Measurements from ENCODE around the gene CCDC120.

Gene CCDC120

DNA sequence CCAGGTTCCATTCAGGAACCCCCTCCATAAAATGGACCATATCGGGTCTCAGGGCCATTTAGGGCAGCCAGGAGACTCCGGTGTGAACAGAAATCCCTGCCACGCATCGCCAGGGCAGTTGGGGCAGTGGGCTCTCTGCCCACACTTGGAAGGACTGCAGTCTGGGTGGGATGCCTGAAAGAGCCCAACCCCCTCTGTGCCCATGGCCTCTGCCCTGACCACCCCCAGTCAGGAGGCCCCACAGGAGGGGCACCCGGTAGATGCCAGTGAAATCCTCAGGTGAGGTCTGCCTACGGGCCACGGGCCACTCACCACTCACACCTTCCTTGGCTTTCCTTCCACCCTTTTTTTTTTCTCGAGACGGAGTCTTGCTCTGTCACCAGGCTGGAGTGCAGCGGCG lies 10.2 kb downstream of the CCDC120 start:
- Histone ChIP-seq H3K9ac (ENCODE audit: low read length) (no peak overlapping the region), H3K9me3 (replicated peaks; ENCODE audit: insufficient read depth, low read length) (no peaks in the 10 kb centered on the region), H3K9me2 (replicated peaks; ENCODE audit: insufficient read depth, low read length) (no peaks in the 10 kb centered on the region), H3K4me3 (ENCODE audit: low read length) (no peak overlapping the region), H3K27me3 (replicated peaks; ENCODE audit: insufficient read depth, low read length) (no peaks in the 10 kb centered on the region), H3F3A (ENCODE audit: insufficient read depth, low read length) (no peaks in the 10 kb centered on the region), H3K27ac (ENCODE audit: low read length) (no peak overlapping the region), H4K20me1 (ENCODE audit: insufficient read depth, low read length) (no peaks in the 10 kb centered on the region), H3K79me2 (ENCODE audit: low read length) (no peaks in the 10 kb centered on the region), H2AFZ (ENCODE audit: low read length) (no peak overlapping the region), H3K36me3 (replicated peaks; ENCODE audit: insufficient read depth, low read length) (no peaks in the 10 kb centered on the region), H3K4me2 (ENCODE audit: low read depth, low read length) (no peak overlapping the region), H3K4me1 (ENCODE audit: low read length) (no peaks in the 10 kb centered on the region)
- DNase-seq = no peak
- TF ChIP-seq EZH2phosphoT487 (IDR thresholded peaks at IDR 0.05; ENCODE audit: low read length) (no peak), EZH2 (optimal IDR thresholded peaks at IDR 0.05; ENCODE audit: low read depth, low read length) (no peak)
- TF ChIP-seq, protein P1, sequence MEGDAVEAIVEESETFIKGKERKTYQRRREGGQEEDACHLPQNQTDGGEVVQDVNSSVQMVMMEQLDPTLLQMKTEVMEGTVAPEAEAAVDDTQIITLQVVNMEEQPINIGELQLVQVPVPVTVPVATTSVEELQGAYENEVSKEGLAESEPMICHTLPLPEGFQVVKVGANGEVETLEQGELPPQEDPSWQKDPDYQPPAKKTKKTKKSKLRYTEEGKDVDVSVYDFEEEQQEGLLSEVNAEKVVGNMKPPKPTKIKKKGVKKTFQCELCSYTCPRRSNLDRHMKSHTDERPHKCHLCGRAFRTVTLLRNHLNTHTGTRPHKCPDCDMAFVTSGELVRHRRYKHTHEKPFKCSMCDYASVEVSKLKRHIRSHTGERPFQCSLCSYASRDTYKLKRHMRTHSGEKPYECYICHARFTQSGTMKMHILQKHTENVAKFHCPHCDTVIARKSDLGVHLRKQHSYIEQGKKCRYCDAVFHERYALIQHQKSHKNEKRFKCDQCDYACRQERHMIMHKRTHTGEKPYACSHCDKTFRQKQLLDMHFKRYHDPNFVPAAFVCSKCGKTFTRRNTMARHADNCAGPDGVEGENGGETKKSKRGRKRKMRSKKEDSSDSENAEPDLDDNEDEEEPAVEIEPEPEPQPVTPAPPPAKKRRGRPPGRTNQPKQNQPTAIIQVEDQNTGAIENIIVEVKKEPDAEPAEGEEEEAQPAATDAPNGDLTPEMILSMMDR (IDR thresholded peaks at IDR 0.05; ENCODE audit: low read length) = no peak

DNA sequence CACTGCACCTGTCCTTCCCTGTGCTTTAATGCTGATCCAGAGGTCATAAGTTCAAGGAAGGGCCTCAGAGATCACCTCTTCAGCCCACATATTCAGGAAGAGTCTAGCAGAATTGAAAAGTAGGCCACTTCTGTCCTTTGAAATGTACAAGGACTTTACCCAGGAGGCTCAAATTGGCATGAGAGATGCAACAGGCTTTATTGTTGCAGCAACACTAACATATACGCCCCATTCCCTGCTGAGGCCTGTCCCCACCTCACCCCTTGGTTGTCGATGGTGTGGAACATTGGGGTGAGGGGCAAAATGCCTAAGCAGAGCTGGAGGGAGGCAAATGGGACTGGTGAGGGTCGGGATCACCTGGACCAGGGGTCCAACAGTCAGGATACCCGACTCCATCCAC lies 12.2 kb downstream of the CCDC120 start:
- H3K27me3 ChIP-seq (replicated peaks; ENCODE audit: insufficient read depth, low read length) = no peaks in the 10 kb centered on the region

DNA sequence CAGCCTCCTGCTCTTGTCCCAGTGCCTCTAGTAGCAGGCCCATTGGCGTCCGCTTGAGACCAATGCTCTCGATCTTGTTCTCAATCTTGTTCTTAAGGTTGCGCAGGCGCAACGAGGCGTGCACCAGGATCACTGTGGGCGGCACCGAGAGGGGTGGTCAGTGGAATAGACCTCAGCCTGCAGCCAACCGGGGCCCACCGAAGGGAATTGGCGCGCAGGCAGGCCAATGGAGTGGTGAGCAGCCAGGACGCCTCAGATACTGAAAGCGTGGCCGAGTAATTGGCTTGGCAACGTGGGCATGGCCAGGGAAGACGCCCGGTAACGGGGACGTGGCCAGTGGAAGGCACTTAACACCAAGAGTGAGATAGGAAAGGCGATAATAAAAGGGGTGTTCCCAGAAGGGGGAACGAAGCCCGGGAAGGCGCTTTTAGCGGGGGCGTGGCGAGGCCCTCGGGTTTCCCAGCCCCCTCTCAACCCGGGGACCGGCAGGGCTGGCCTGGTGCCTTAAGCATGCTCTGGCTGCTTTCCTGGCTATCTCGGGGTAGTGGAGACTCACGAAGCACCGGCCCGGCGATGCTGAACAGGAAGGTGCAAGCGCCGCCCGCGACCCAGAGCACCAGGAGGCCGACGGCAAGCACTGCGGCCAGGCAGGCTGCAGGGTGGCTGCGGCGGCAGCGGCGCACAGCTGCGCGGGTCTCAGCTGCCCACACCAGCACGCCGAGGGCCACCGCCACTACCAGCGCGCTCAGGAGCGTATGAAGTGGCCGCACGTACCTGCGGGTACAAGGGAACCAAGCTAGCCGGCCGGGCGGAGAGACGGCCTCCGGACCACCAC lies 13.3 kb downstream of the CCDC120 start:
- Histone ChIP-seq H2AFZ (ENCODE audit: low read length) (no peak overlapping the region), H3F3A (ENCODE audit: insufficient read depth, low read length) (no peaks in the 10 kb centered on the region), H3K9me3 (replicated peaks; ENCODE audit: insufficient read depth, low read length) (no peaks in the 10 kb centered on the region), H3K4me1 (ENCODE audit: low read length) (no peaks in the 10 kb centered on the region), H3K9ac (ENCODE audit: low read length) (no peak overlapping the region), H3K4me3 (ENCODE audit: low read length) (no peak overlapping the region), H3K27me3 (replicated peaks; ENCODE audit: insufficient read depth, low read length) (no peaks in the 10 kb centered on the region), H3K79me2 (ENCODE audit: low read length) (no peaks in the 10 kb centered on the region), H3K9me2 (replicated peaks; ENCODE audit: insufficient read depth, low read length) (no peaks in the 10 kb centered on the region), H3K4me2 (ENCODE audit: low read depth, low read length) (no peak overlapping the region), H3K36me3 (replicated peaks; ENCODE audit: insufficient read depth, low read length) (no peaks in the 10 kb centered on the region), H4K20me1 (ENCODE audit: insufficient read depth, low read length) (no peaks in the 10 kb centered on the region), H3K27ac (ENCODE audit: low read length) (no peak overlapping the region)
- no peak for DNase-seq
- TF ChIP-seq EZH2 (optimal IDR thresholded peaks at IDR 0.05; ENCODE audit: low read depth, low read length) (no peak), EZH2phosphoT487 (IDR thresholded peaks at IDR 0.05; ENCODE audit: low read length) (no peak)
- TF ChIP-seq, protein P1 (IDR thresholded peaks at IDR 0.05; ENCODE audit: low read length) = no peak

More for the DNA sequence above, 12.2 kb downstream of the CCDC120 start:
- no peak for TF ChIP-seq EZH2 (optimal IDR thresholded peaks at IDR 0.05; ENCODE audit: low read depth, low read length)
- TF ChIP-seq EZH2phosphoT487 (IDR thresholded peaks at IDR 0.05; ENCODE audit: low read length) = no peak
- TF ChIP-seq, protein P1 (IDR thresholded peaks at IDR 0.05; ENCODE audit: low read length) = no peak
- Histone ChIP-seq H4K20me1 (ENCODE audit: insufficient read depth, low read length) (no peaks in the 10 kb centered on the region), H3K79me2 (ENCODE audit: low read length) (no peaks in the 10 kb centered on the region), H3K9me2 (replicated peaks; ENCODE audit: insufficient read depth, low read length) (no peaks in the 10 kb centered on the region), H3K9me3 (replicated peaks; ENCODE audit: insufficient read depth, low read length) (no peaks in the 10 kb centered on the region), H3K4me1 (ENCODE audit: low read length) (no peaks in the 10 kb centered on the region), H3K9ac (ENCODE audit: low read length) (no peak overlapping the region), H3K4me3 (ENCODE audit: low read length) (no peak overlapping the region), H3K36me3 (replicated peaks; ENCODE audit: insufficient read depth, low read length) (no peaks in the 10 kb centered on the region), H3K4me2 (ENCODE audit: low read depth, low read length) (no peak overlapping the region), H2AFZ (ENCODE audit: low read length) (no peak overlapping the region), H3K27ac (ENCODE audit: low read length) (no peak overlapping the region), H3F3A (ENCODE audit: insufficient read depth, low read length) (no peaks in the 10 kb centered on the region)
- DNase-seq = no peak
